Measurements from ENCODE around the gene VOPP1.

The VOPP1 gene

GRCh38 chr7:55435466-55435865 lies 136.8 kb downstream of the VOPP1 start:
- TF ChIP-seq CTCF (IDR thresholded peaks at IDR 0.05; ENCODE audit: borderline replicate concordance, insufficient read depth, low read depth, low read length), result no peak
- no peak overlapping the region for H3K4me3 ChIP-seq (ENCODE audit: low read depth, low read length)

GRCh38 chr7:55432939-55433784 lies 139.1 kb downstream of the VOPP1 start:
- TF ChIP-seq CTCF (IDR thresholded peaks at IDR 0.05; ENCODE audit: borderline replicate concordance, insufficient read depth, low read depth, low read length), result peak; percentile 47; the same call in 1 of the 2 replicates
- H3K4me3 ChIP-seq (ENCODE audit: low read depth, low read length), result no peak overlapping the region

GRCh38 chr7:55432506-55432905 lies 139.8 kb downstream of the VOPP1 start:
- no peak overlapping the region for H3K4me3 ChIP-seq (ENCODE audit: low read depth, low read length)
- TF ChIP-seq CTCF (IDR thresholded peaks at IDR 0.05; ENCODE audit: borderline replicate concordance, insufficient read depth, low read depth, low read length), result no peak

GRCh38 chr7:55431898-55432297 lies 140.4 kb downstream of the VOPP1 start:
- no peak for TF ChIP-seq CTCF (IDR thresholded peaks at IDR 0.05; ENCODE audit: borderline replicate concordance, insufficient read depth, low read depth, low read length)
- no peak overlapping the region for H3K4me3 ChIP-seq (ENCODE audit: low read depth, low read length)

GRCh38 chr7:55429835-55430499 lies 142.3 kb downstream of the VOPP1 start:
- H3K4me3 ChIP-seq (ENCODE audit: low read depth, low read length), result no peak overlapping the region
- TF ChIP-seq CTCF (IDR thresholded peaks at IDR 0.05; ENCODE audit: borderline replicate concordance, insufficient read depth, low read depth, low read length), result no peak

- no peak overlapping the region for H3K4me3 ChIP-seq (ENCODE audit: low read depth, low read length)
- no peak for TF ChIP-seq CTCF (IDR thresholded peaks at IDR 0.05; ENCODE audit: borderline replicate concordance, insufficient read depth, low read depth, low read length)
These were observed 144.5 kb downstream of the VOPP1 start for GRCh38 chr7:55427800-55428199.

GRCh38 chr7:55427342-55427741 lies 145.0 kb downstream of the VOPP1 start:
- no peak for TF ChIP-seq CTCF (IDR thresholded peaks at IDR 0.05; ENCODE audit: borderline replicate concordance, insufficient read depth, low read depth, low read length)
- H3K4me3 ChIP-seq (ENCODE audit: low read depth, low read length), result no peak overlapping the region
